Activated CD4-positive, CD25-positive, alpha-beta regulatory T cell treated with anti-CD3 and anti-CD28 coated beads, Interleukin-2, amount 50 U/mL, for 72 hours (primary cell): ENCODE measurements around the gene C6orf47.

Source experiments
- DNase-seq: peaks from one replicate; pipeline ENCODE4 v3.0.0; 2021

C6orf47 gene

GRCh38 chr6:31609519-31610406 is 50.8 kb downstream of the C6orf47 start:
- DNase-seq: no peak
